Liver (tissue), 9 donors: Measurements from ENCODE around the gene HES5. TPM values are rescaled to one million over a fixed set of nuclear protein-coding genes. Genes with fewer than 3 reads are reported as not detected.

Experiments used
- DNase-seq: peaks from one replicate; pipeline ENCODE4 v3.0.0-alpha.2; 2017; ENCODE audit warnings: low spot score
- H3K27ac ChIP-seq, 2 donors: one replicate each; pipeline ENCODE4 v1.7.0; 2013; ENCODE audit warnings: inconsistent platforms in 2 of 2, low read length in 2 of 2, control low read depth in 1 of 2, low read depth in 1 of 2, mild to moderate bottlenecking in 1 of 2
- H3K27me3 ChIP-seq, 4 donors: one replicate each; pipeline versions ENCODE4 v1.6.1 to v1.7.0; 2013; ENCODE audit warnings: low read length in 3 of 4, inconsistent platforms in 1 of 4, mild to moderate bottlenecking in 1 of 4, moderate library complexity in 1 of 4; ENCODE audit not compliant: control insufficient read depth in 4 of 4, insufficient read depth in 4 of 4
- H3K36me3 ChIP-seq, 4 donors: one replicate each; pipeline versions ENCODE4 v1.6.1 to v1.7.0; 2013; ENCODE audit warnings: low read length in 3 of 4, mild to moderate bottlenecking in 3 of 4, low read depth in 1 of 4, moderate library complexity in 1 of 4; ENCODE audit not compliant: control insufficient read depth in 4 of 4, insufficient read depth in 3 of 4
- H3K4me1 ChIP-seq, 4 donors: one replicate each; pipeline versions ENCODE4 v1.6.1 to v1.7.0; 2013; ENCODE audit warnings: low read length in 3 of 4, mild to moderate bottlenecking in 3 of 4, moderate library complexity in 1 of 4; ENCODE audit not compliant: control insufficient read depth in 4 of 4, insufficient read depth in 4 of 4
- H3K4me3 ChIP-seq, 3 donors: one replicate each; pipeline versions ENCODE4 v1.6.1 to v1.7.0; 2013; ENCODE audit warnings: low read length in 3 of 3, control low read depth in 1 of 3, low read depth in 1 of 3, mild to moderate bottlenecking in 1 of 3
- H3K9ac ChIP-seq, 2 donors: one replicate each; pipeline ENCODE4 v1.7.0; 2013; ENCODE audit warnings: low read length in 2 of 2, mild to moderate bottlenecking in 2 of 2, moderate library complexity in 2 of 2, control low read depth in 1 of 2, low read depth in 1 of 2
- H3K9me3 ChIP-seq, 4 donors: one replicate each; pipeline versions ENCODE4 v1.6.1 to v1.7.0; 2013; ENCODE audit warnings: low read length in 3 of 4; ENCODE audit not compliant: control insufficient read depth in 4 of 4
- EGR1 ChIP-seq, 2 donors: IDR thresholded peaks; 2 replicates each; pipeline ENCODE4 v1.6.1; 2016 to 2018; ENCODE audit warnings: antibody characterized with exemption in 2 of 2, low read depth in 2 of 2
- FOXA2 ChIP-seq: IDR thresholded peaks from 2 replicates; pipeline ENCODE4 v1.6.1; 2016; ENCODE audit warnings: antibody characterized with exemption
- GABPA ChIP-seq, 2 donors: IDR thresholded peaks in 1 of 2; conservative IDR thresholded peaks in 1 of 2; 2 replicates each; pipeline ENCODE4 v1.6.1; 2016; ENCODE audit warnings: antibody characterized with exemption in 2 of 2, mild to moderate bottlenecking in 1 of 2, moderate library complexity in 1 of 2
- HNF4G ChIP-seq: IDR thresholded peaks from 2 replicates; pipeline ENCODE4 v1.6.1; 2016; ENCODE audit warnings: antibody characterized with exemption
- NR2F2 ChIP-seq: IDR thresholded peaks from 2 replicates; pipeline ENCODE4 v1.6.1; 2016; ENCODE audit warnings: antibody characterized with exemption
- RAD21 ChIP-seq, 2 donors: IDR thresholded peaks; 2 replicates each; pipeline ENCODE4 v1.6.1; 2016; ENCODE audit warnings: antibody characterized with exemption in 2 of 2, mild to moderate bottlenecking in 2 of 2
- RXRA ChIP-seq, 2 donors: IDR thresholded peaks; 2 replicates each; pipeline ENCODE4 v1.6.1; 2017 to 2018; ENCODE audit warnings: antibody characterized with exemption in 2 of 2, mild to moderate bottlenecking in 1 of 2
- SP1 ChIP-seq: IDR thresholded peaks from 2 replicates; pipeline ENCODE4 v1.6.1; 2018; ENCODE audit warnings: antibody characterized with exemption, mild to moderate bottlenecking
- TAF1 ChIP-seq: conservative IDR thresholded peaks from 2 replicates; pipeline ENCODE4 v1.6.1; 2016; ENCODE audit warnings: antibody characterized with exemption, mild to moderate bottlenecking
- YY1 ChIP-seq: IDR thresholded peaks from 2 replicates; pipeline ENCODE4 v1.6.1; 2016; ENCODE audit warnings: antibody characterized with exemption, mild to moderate bottlenecking
- WGBS: extraction: QIAGEN DNeasy Blood & Tissue Kit; methylation state at CpG from one replicate; pipeline ENCODE4 v1.1.7; 2013; 5-methylcytosine and 5-hydroxymethylcytosine counted together
- polyA plus RNA-seq, 2 donors: library from polyadenylated mRNA; stranded (reverse) in 1 of 2; unstranded in 1 of 2; fragments of 200-250 nt in 1 of 2; fragments of >200 nt in 1 of 2; fragmentation: Nextera tagmentation in 1 of 2; extraction: Ambion mirVana in 1 of 2; gene quantifications; one replicate each; pipeline versions ENCODE4 v1.2.1 to v1.2.3, GENCODE V29; 2013 to 2015
- total RNA-seq, 2 donors: library from RNA; depleted of rRNA; stranded (reverse); fragments of >200 nt; gene quantifications; one replicate each; pipeline ENCODE4 v1.2.3, GENCODE V29; 2014
- TF ChIP-seq, protein P1 (sequence below): IDR thresholded peaks from 2 replicates; pipeline ENCODE4 v1.6.1; 2016; ENCODE audit warnings: antibody characterized with exemption
- TF ChIP-seq, protein P2 (sequence below): IDR thresholded peaks from 2 replicates; pipeline ENCODE4 v1.6.1; 2016; ENCODE audit warnings: antibody characterized with exemption
- TF ChIP-seq, protein P3 (sequence below): fragments of 150-350 bp; IDR thresholded peaks from 2 replicates; pipeline ENCODE4 v1.5.1; 2017; ENCODE audit warnings: improper control_type of control experiment, low read depth, low read length; ENCODE audit not compliant: missing input control
- donor health status: healthy.
- donor health status: healthy.
- donor health status: healthy.
- donor health status: healthy.
- donor health status: healthy.

The HES5 gene
- total and polyA plus RNA-seq, 4 donors = 0.08 to 0.93 TPM; not detected in 2

DNA sequence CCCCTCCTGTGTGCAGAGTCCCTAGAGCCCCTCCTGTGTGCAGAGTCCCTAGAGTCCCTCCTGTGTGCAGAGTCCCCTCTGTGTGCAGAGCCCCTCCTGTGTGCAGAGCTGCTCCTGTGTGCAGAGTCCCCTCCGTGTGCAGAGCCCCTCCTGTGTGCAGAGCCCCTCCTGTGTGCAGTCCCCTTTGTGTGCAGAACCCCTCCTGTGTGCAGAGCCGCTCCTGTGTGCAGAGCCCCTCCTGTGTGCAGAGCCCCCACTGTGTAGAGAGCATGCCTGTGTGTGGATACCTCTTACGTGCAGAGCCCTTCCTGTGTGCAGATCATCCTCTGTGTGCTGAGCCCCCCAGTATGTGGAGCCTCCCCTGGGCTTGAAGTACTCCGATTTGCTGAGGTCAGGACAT, 8.3 kb upstream of the HES5 start:
- Histone ChIP-seq H3K27me3 (no peaks in the 10 kb centered on the region), H3K4me1 (peaks cover 0 to 14% (median 2%) of the 10 kb centered on the region in 4 donors), H3K36me3 (no peaks in the 10 kb centered on the region), H3K4me3 (no peak overlapping the region), H3K9ac (no peak overlapping the region), H3K9me3 (no peaks in the 10 kb centered on the region), H3K27ac (no peak overlapping the region)
- 82% methylated on average over 4 of the region's 4 CpGs for WGBS
- DNase-seq = no peak
- TF ChIP-seq TAF1 = no peak
- TF ChIP-seq GABPA (IDR thresholded peaks at IDR 0.05 in 1 of 2, conservative IDR thresholded peaks at IDR 0.05 in 1 of 2) = no peak
- TF ChIP-seq, protein P1, sequence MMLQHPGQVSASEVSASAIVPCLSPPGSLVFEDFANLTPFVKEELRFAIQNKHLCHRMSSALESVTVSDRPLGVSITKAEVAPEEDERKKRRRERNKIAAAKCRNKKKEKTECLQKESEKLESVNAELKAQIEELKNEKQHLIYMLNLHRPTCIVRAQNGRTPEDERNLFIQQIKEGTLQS = no peak
- TF ChIP-seq HNF4G = no peak

DNA sequence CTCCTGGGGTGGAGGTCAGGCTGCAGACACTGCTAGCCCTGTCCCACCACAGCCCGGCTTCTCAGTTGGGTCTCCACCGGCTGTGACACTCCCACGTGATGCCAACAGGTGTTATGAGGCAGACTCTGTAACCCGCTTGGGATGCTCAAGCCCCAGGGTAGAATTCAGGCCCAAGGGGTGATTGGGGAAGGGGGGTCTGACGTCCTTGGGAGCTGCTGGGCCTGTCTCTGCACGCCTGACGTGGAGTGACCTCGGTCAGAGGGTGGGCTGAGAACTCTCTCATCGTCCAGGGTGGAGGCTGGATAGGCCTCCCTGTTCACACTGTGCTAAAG, 7.7 kb upstream of the HES5 start:
- TF ChIP-seq EGR1 (IDR thresholded peaks at IDR 0.05; ENCODE audit: low read depth in 2 of 2) (no peak), FOXA2 (no peak), SP1 (no peak), GABPA (IDR thresholded peaks at IDR 0.05 in 1 of 2, conservative IDR thresholded peaks at IDR 0.05 in 1 of 2) (no peak), TAF1 (no peak), HNF4G (no peak), NR2F2 (no peak), YY1 (no peak)
- TF ChIP-seq, protein P1 = no peak
- TF ChIP-seq, protein P2, sequence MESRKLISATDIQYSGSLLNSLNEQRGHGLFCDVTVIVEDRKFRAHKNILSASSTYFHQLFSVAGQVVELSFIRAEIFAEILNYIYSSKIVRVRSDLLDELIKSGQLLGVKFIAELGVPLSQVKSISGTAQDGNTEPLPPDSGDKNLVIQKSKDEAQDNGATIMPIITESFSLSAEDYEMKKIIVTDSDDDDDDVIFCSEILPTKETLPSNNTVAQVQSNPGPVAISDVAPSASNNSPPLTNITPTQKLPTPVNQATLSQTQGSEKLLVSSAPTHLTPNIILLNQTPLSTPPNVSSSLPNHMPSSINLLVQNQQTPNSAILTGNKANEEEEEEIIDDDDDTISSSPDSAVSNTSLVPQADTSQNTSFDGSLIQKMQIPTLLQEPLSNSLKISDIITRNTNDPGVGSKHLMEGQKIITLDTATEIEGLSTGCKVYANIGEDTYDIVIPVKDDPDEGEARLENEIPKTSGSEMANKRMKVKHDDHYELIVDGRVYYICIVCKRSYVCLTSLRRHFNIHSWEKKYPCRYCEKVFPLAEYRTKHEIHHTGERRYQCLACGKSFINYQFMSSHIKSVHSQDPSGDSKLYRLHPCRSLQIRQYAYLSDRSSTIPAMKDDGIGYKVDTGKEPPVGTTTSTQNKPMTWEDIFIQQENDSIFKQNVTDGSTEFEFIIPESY = no peak
- TF ChIP-seq, protein P3, sequence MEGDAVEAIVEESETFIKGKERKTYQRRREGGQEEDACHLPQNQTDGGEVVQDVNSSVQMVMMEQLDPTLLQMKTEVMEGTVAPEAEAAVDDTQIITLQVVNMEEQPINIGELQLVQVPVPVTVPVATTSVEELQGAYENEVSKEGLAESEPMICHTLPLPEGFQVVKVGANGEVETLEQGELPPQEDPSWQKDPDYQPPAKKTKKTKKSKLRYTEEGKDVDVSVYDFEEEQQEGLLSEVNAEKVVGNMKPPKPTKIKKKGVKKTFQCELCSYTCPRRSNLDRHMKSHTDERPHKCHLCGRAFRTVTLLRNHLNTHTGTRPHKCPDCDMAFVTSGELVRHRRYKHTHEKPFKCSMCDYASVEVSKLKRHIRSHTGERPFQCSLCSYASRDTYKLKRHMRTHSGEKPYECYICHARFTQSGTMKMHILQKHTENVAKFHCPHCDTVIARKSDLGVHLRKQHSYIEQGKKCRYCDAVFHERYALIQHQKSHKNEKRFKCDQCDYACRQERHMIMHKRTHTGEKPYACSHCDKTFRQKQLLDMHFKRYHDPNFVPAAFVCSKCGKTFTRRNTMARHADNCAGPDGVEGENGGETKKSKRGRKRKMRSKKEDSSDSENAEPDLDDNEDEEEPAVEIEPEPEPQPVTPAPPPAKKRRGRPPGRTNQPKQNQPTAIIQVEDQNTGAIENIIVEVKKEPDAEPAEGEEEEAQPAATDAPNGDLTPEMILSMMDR = no peak
- no peak overlapping the region for H3K27ac ChIP-seq
- no peaks in the 10 kb centered on the region for H3K27me3 ChIP-seq
- no peak overlapping the region for H3K4me3 ChIP-seq
- no peaks in the 10 kb centered on the region for H3K36me3 ChIP-seq
- peaks cover 0 to 14% (median 2%) of the 10 kb centered on the region in 4 donors for H3K4me1 ChIP-seq
- H3K9ac ChIP-seq = no peak overlapping the region
- no peaks in the 10 kb centered on the region for H3K9me3 ChIP-seq
- DNase-seq = no peak
- WGBS = 63% methylated on average over 9 of the region's 9 CpGs

DNA sequence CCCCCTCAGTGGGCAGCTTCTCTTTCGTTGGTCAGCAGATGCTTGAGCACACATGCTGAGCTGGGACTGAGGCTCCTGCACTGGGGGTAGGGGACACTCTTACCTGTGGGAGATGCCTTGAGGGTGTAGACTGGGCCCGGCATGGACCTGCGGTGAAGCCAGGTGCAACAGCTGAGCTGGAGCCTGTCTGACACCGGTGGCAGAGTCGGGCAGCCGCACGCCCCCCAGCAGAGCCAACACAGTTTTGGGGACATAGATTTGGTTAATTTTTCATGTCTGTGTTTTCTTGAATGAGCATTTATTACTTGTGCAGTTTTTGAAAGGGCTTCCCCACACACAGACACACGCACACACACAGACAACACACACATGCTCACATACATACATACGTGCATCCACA, 5.9 kb upstream of the HES5 start:
- no peaks in the 10 kb centered on the region for H3K27me3 ChIP-seq

More for the DNA sequence above, 5.9 kb upstream of the HES5 start:
- H3K9me3 ChIP-seq = no peaks in the 10 kb centered on the region
- DNase-seq = no peak
- no peak overlapping the region for H3K4me3 ChIP-seq
- no peaks in the 10 kb centered on the region for H3K36me3 ChIP-seq
- no peak overlapping the region for H3K27ac ChIP-seq
- WGBS = 80% methylated on average over 9 of the region's 9 CpGs
- no peak overlapping the region for H3K9ac ChIP-seq
- peaks cover 0 to 16% (median 5%) of the 10 kb centered on the region in 4 donors for H3K4me1 ChIP-seq
- TF ChIP-seq RAD21 (IDR thresholded peaks at IDR 0.05) (no peak), RXRA (IDR thresholded peaks at IDR 0.05) (no peak)
- TF ChIP-seq, protein P2 = no peak
